AG09319 (cell line): ENCODE results near the gene CXADR.

ENCODE experiments used
- DNase-seq: peaks from one replicate; pipeline ENCODE4 v3.0.0-alpha.2; 2010; ENCODE audit warnings: low read depth; ENCODE audit errors: extremely low read depth
- CTCF ChIP-seq: IDR thresholded peaks from 2 replicates; pipeline ENCODE4 v1.5.1; 2011; ENCODE audit warnings: low read depth, mild to moderate bottlenecking, inconsistent platforms, low read length, moderate library complexity

The CXADR gene

GRCh38 chr21:17570786-17571185, 57.9 kb downstream of the CXADR start:
- no peak for DNase-seq
- TF ChIP-seq CTCF: no peak

- no peak for TF ChIP-seq CTCF
- no peak for DNase-seq
Observed at GRCh38 chr21:17572431-17572830, 59.6 kb downstream of the CXADR start.

GRCh38 chr21:17575076-17575475, 62.2 kb downstream of the CXADR start:
- no peak for DNase-seq
- no peak for TF ChIP-seq CTCF

GRCh38 chr21:17576080-17576835, 63.4 kb downstream of the CXADR start:
- no peak for TF ChIP-seq CTCF
- DNase-seq: no peak

- TF ChIP-seq CTCF: no peak
- DNase-seq: no peak
Observed at GRCh38 chr21:17577701-17578100, 64.9 kb downstream of the CXADR start.

GRCh38 chr21:17578162-17578561, 65.3 kb downstream of the CXADR start:
- DNase-seq: no peak
- TF ChIP-seq CTCF: no peak

- TF ChIP-seq CTCF: no peak
- no peak for DNase-seq
Observed at GRCh38 chr21:17578876-17579275, 66.0 kb downstream of the CXADR start.
